Skeletal muscle tissue (tissue), 4 donors: ENCODE data around the gene ZNF580. TPM values are rescaled to one million over a fixed set of nuclear protein-coding genes. Genes with fewer than 3 reads are reported as not detected.

Source experiments
- H3K27ac ChIP-seq: one replicate; pipeline ENCODE4 v1.7.0; 2013; ENCODE audit warnings: mild to moderate bottlenecking, low read depth, low read length, inconsistent platforms
- H3K27me3 ChIP-seq, 3 donors: one replicate each; pipeline ENCODE4 v1.7.0; 2013; ENCODE audit warnings: low read length in 3 of 3; ENCODE audit not compliant: control insufficient read depth in 3 of 3, insufficient read depth in 3 of 3
- H3K36me3 ChIP-seq, 3 donors: one replicate each; pipeline ENCODE4 v1.7.0; 2013; ENCODE audit warnings: low read length in 3 of 3; ENCODE audit not compliant: control insufficient read depth in 3 of 3, insufficient read depth in 3 of 3
- H3K4me1 ChIP-seq, 3 donors: one replicate each; pipeline ENCODE4 v1.7.0; 2013; ENCODE audit warnings: low read length in 3 of 3, mild to moderate bottlenecking in 3 of 3; ENCODE audit not compliant: control insufficient read depth in 3 of 3, insufficient read depth in 3 of 3
- H3K4me3 ChIP-seq, 3 donors: one replicate each; pipeline ENCODE4 v1.7.0; 2013; ENCODE audit warnings: low read length in 3 of 3
- H3K9ac ChIP-seq, 3 donors: one replicate each; pipeline ENCODE4 v1.7.0; 2013; ENCODE audit warnings: low read length in 3 of 3, mild to moderate bottlenecking in 3 of 3, moderate library complexity in 2 of 3, low read depth in 1 of 3
- H3K9me3 ChIP-seq, 3 donors: one replicate each; pipeline ENCODE4 v1.7.0; 2013; ENCODE audit warnings: low read length in 3 of 3; ENCODE audit not compliant: control insufficient read depth in 3 of 3
- total RNA-seq: library from RNA; depleted of rRNA; stranded (reverse); fragments of >200 nt; gene quantifications from one replicate; pipeline ENCODE4 v1.2.3, GENCODE V29; 2014
- donor health status: Osteomylitis.

The ZNF580 gene
- 2.1 TPM for total RNA-seq

GRCh38 chr19:55640577-55641425 is at the start of gene ZNF580:
TSS of gene ZNF580 (plus strand) at chr19:55641002. CDS start at chr19:55642509, 1,507 bp downstream.
- no peaks in the 10 kb centered on the region for H3K9me3 ChIP-seq
- peaks cover 10 to 17% (median 14%) of the 10 kb centered on the region in 3 donors for H3K36me3 ChIP-seq
- no peaks in the 10 kb centered on the region for H3K27me3 ChIP-seq
- H3K27ac ChIP-seq: peak within 1 kb of the TSS; percentile 85
- H3K9ac ChIP-seq: peak within 1 kb of the TSS; percentile 82 to 90 (median 84)
- H3K4me1 ChIP-seq: peaks cover 64 to 76% (median 74%) of the 10 kb centered on the region in 3 donors
- H3K4me3 ChIP-seq: peak within 1 kb of the TSS; percentile 81 to 87 (median 86)

GRCh38 chr19:55591555-55591954 is 49.2 kb upstream of the ZNF580 start:
- Histone ChIP-seq H3K27me3 (peaks cover 0 to 5% (median 4%) of the 10 kb centered on the region in 3 donors), H3K4me1 (peaks cover 9 to 20% (median 10%) of the 10 kb centered on the region in 3 donors), H3K36me3 (peaks cover 18 to 30% (median 21%) of the 10 kb centered on the region in 3 donors), H3K9ac (no peak overlapping the region), H3K4me3 (no peak overlapping the region), H3K27ac (no peak overlapping the region), H3K9me3 (no peaks in the 10 kb centered on the region)

GRCh38 chr19:55592391-55593090 is 48.3 kb upstream of the ZNF580 start:
- no peak overlapping the region for H3K4me3 ChIP-seq
- peaks cover 18 to 32% (median 24%) of the 10 kb centered on the region in 3 donors for H3K36me3 ChIP-seq
- no peak overlapping the region for H3K9ac ChIP-seq
- H3K27ac ChIP-seq: no peak overlapping the region
- no peaks in the 10 kb centered on the region for H3K27me3 ChIP-seq
- no peaks in the 10 kb centered on the region for H3K9me3 ChIP-seq
- peaks cover 0 to 11% (median under 1%) of the 10 kb centered on the region in 3 donors for H3K4me1 ChIP-seq

- Histone ChIP-seq H3K4me1 (peaks cover 0 to 11% (median 4%) of the 10 kb centered on the region in 3 donors), H3K36me3 (peaks cover 18 to 32% (median 24%) of the 10 kb centered on the region in 3 donors), H3K27ac (no peak overlapping the region), H3K27me3 (no peaks in the 10 kb centered on the region), H3K4me3 (no peak overlapping the region), H3K9ac (no peak overlapping the region), H3K9me3 (no peaks in the 10 kb centered on the region)
These were observed 47.6 kb upstream of the ZNF580 start for GRCh38 chr19:55593096-55593772.

GRCh38 chr19:55594996-55595545 is 45.7 kb upstream of the ZNF580 start:
- Histone ChIP-seq H3K9me3 (no peaks in the 10 kb centered on the region), H3K4me1 (peaks cover 5 to 11% (median 8%) of the 10 kb centered on the region in 3 donors), H3K36me3 (peaks cover 18 to 32% (median 24%) of the 10 kb centered on the region in 3 donors), H3K9ac (no peak overlapping the region), H3K27me3 (no peaks in the 10 kb centered on the region), H3K4me3 (peak overlapping the region in 1 of 3 donors; percentile 13), H3K27ac (no peak overlapping the region)

- no peak overlapping the region for H3K27ac ChIP-seq
These were observed 44.5 kb upstream of the ZNF580 start for GRCh38 chr19:55596304-55596703.

GRCh38 chr19:55597501-55597921 is 43.3 kb upstream of the ZNF580 start:
- peaks cover 14 to 20% (median 17%) of the 10 kb centered on the region in 3 donors for H3K4me1 ChIP-seq
- H3K27ac ChIP-seq: no peak overlapping the region
- H3K9me3 ChIP-seq: no peaks in the 10 kb centered on the region
- H3K9ac ChIP-seq: no peak overlapping the region
- H3K36me3 ChIP-seq: peaks cover 10 to 28% (median 19%) of the 10 kb centered on the region in 3 donors
- H3K27me3 ChIP-seq: no peaks in the 10 kb centered on the region
- H3K4me3 ChIP-seq: no peak overlapping the region

More at GRCh38 chr19:55596304-55596703, 44.5 kb upstream of the ZNF580 start:
- H3K27me3 ChIP-seq: no peaks in the 10 kb centered on the region
- H3K9me3 ChIP-seq: no peaks in the 10 kb centered on the region
- peaks cover 12 to 19% (median 15%) of the 10 kb centered on the region in 3 donors for H3K4me1 ChIP-seq
- H3K4me3 ChIP-seq: no peak overlapping the region
- peak overlapping the region in 1 of 3 donors; percentile 16 for H3K9ac ChIP-seq
- peaks cover 18 to 31% (median 24%) of the 10 kb centered on the region in 3 donors for H3K36me3 ChIP-seq

- no peak overlapping the region for H3K4me3 ChIP-seq
These were observed 42.8 kb upstream of the ZNF580 start for GRCh38 chr19:55598034-55598433.

GRCh38 chr19:55598719-55599467 is 41.9 kb upstream of the ZNF580 start:
- Histone ChIP-seq H3K4me3 (peak overlapping the region; percentile 77 to 95 (median 79)), H3K4me1 (peaks cover 14 to 20% (median 17%) of the 10 kb centered on the region in 3 donors), H3K9ac (peak overlapping the region; percentile 77 to 95 (median 94)), H3K27ac (peak overlapping the region; percentile 98), H3K27me3 (no peaks in the 10 kb centered on the region), H3K36me3 (peaks cover 8 to 23% (median 18%) of the 10 kb centered on the region in 3 donors), H3K9me3 (no peaks in the 10 kb centered on the region)

More at GRCh38 chr19:55598034-55598433, 42.8 kb upstream of the ZNF580 start:
- no peak overlapping the region for H3K9ac ChIP-seq
- H3K27me3 ChIP-seq: no peaks in the 10 kb centered on the region
- H3K9me3 ChIP-seq: no peaks in the 10 kb centered on the region
- H3K36me3 ChIP-seq: peaks cover 10 to 28% (median 19%) of the 10 kb centered on the region in 3 donors
- H3K27ac ChIP-seq: peak overlapping the region; percentile 98
- H3K4me1 ChIP-seq: peaks cover 14 to 20% (median 17%) of the 10 kb centered on the region in 3 donors
